Left ventricle myocardium inferior (tissue), 1 donor: Measurements from ENCODE around the gene GINS1. TPM values are rescaled to one million over a fixed set of nuclear protein-coding genes. Genes with fewer than 3 reads are reported as not detected.

Experiments
- DNase-seq: peaks from one replicate; pipeline ENCODE4 v3.0.0-alpha.2; 2020
- H3K27ac ChIP-seq: fragments of 200-600 bp; replicated peaks from 2 replicates; pipeline ENCODE4 v1.8.0; 2021
- H3K27me3 ChIP-seq: fragments of 200-600 bp; 2 replicates; pipeline ENCODE4 v1.8.0; 2021; ENCODE audit warnings: low read depth
- H3K36me3 ChIP-seq: fragments of 200-600 bp; 2 replicates; pipeline ENCODE4 v1.8.0; 2021
- H3K4me1 ChIP-seq: fragments of 200-600 bp; 2 replicates; pipeline ENCODE4 v1.8.0; 2021
- H3K4me3 ChIP-seq: fragments of 200-600 bp; 2 replicates; pipeline ENCODE4 v1.8.0; 2021; ENCODE audit warnings: mild to moderate bottlenecking, moderate library complexity
- H3K9me3 ChIP-seq: fragments of 200-600 bp; replicated peaks from 2 replicates; pipeline ENCODE4 v1.8.0; 2021
- intact Hi-C: fragments of 100-400 bp; cut with micrococcal nuclease; formaldehyde crosslinking; loops from one replicate; pipeline ENCODE4 v1.11.0; 2022
- total RNA-seq: library from RNA; stranded (reverse); fragmentation: NEBNext Ultra II Directional; extraction: Animal tissue kit (Norgen Biotek cat#: 25700); gene quantifications from one replicate; pipeline ENCODE4 v1.2.1, GENCODE V29; 2021
- TF ChIP-seq, protein P1 (sequence below): fragments of 200-600 bp; IDR thresholded peaks from 2 replicates; pipeline ENCODE4 v1.8.0; 2021; ENCODE audit warnings: antibody characterized with exemption, mild to moderate bottlenecking, borderline replicate concordance
- donor health status: DM: no; HTN: yes; CAD: no; lungs with severe emphysema.

GINS1 gene
- total RNA-seq, 1 donor from 2014 or later = 0.41 TPM

DNA sequence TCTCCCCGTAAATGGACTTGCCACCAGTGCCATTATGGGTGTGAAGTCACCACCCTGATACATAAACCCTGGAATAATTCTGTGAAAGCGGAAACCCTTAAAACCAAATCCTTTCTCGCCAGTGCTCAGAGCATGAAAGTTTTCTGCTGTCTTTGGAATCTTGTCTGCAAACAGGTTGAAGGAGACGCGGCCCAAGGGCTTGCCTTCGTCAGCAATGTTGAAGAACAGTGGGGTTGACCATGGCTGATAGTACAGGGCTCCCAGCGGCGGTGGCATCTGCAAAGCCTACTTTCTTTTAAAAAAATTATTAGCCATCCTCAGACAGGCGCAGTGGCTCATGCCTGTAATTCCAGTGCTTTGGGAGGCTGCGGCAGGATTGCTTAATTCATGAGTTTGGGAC lies 38.9 kb upstream of the GINS1 start:
- DNase-seq = no peak
- intact Hi-C loops = no loop called here
- Histone ChIP-seq H3K27ac (no peak overlapping the region), H3K36me3 (no peaks in the 10 kb centered on the region), H3K4me1 (peaks cover 10% of the 10 kb centered on the region), H3K9me3 (no peaks in the 10 kb centered on the region), H3K27me3 (no peaks in the 10 kb centered on the region), H3K4me3 (no peak overlapping the region)
- TF ChIP-seq, protein P1, sequence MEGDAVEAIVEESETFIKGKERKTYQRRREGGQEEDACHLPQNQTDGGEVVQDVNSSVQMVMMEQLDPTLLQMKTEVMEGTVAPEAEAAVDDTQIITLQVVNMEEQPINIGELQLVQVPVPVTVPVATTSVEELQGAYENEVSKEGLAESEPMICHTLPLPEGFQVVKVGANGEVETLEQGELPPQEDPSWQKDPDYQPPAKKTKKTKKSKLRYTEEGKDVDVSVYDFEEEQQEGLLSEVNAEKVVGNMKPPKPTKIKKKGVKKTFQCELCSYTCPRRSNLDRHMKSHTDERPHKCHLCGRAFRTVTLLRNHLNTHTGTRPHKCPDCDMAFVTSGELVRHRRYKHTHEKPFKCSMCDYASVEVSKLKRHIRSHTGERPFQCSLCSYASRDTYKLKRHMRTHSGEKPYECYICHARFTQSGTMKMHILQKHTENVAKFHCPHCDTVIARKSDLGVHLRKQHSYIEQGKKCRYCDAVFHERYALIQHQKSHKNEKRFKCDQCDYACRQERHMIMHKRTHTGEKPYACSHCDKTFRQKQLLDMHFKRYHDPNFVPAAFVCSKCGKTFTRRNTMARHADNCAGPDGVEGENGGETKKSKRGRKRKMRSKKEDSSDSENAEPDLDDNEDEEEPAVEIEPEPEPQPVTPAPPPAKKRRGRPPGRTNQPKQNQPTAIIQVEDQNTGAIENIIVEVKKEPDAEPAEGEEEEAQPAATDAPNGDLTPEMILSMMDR = no peak

DNA sequence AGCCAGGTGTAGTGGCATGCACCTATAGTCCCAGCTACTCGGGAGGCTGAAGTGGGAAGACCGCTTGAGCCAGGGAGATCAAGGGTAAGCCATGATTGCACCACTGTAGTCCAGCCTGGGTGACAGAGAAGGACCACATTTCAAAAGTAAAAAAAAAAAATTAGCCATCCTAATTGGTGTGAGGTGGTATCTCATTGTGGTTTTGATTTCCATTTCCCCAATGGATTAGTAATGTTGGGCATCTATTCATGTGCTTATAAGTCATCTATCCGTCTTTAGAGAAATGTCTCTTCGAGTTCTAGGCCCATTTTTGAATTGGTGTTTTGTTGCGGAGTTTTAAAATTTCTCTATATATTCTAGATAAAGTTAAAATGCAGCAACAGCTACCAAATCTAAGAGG lies 38.5 kb upstream of the GINS1 start:
- no peak for DNase-seq

DNA sequence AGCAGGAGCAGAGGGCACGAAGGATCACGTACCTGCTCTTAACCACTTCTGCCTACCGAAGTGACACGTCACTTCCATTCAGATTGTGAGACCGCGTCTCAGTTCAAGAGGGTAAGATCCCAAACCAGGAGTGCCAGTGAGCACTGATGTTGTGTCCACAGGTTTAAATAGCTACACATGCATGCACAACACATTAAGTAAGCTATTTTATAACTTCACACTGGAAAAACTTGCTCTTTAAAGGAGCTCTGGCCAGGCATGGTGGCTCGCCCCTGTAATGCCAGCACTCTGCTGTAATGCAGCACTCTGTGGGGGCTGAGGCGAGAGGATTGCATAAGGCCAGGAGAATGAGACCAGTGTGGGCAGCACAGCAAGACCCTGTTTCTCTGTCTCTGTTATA lies 37.9 kb upstream of the GINS1 start:
- peaks cover 7% of the 10 kb centered on the region for H3K4me1 ChIP-seq
- H3K27me3 ChIP-seq = no peaks in the 10 kb centered on the region
- no peaks in the 10 kb centered on the region for H3K9me3 ChIP-seq
- no peak overlapping the region for H3K4me3 ChIP-seq
- no peak for DNase-seq
- no peaks in the 10 kb centered on the region for H3K36me3 ChIP-seq
- intact Hi-C loops = no loop called here
- TF ChIP-seq, protein P1 = no peak
- no peak overlapping the region for H3K27ac ChIP-seq

More for the DNA sequence above, 38.5 kb upstream of the GINS1 start:
- intact Hi-C loops = no loop called here
- Histone ChIP-seq H3K27ac (no peak overlapping the region), H3K36me3 (no peaks in the 10 kb centered on the region), H3K27me3 (no peaks in the 10 kb centered on the region), H3K9me3 (no peaks in the 10 kb centered on the region), H3K4me1 (peaks cover 10% of the 10 kb centered on the region), H3K4me3 (no peak overlapping the region)
- TF ChIP-seq, protein P1 = no peak

DNA sequence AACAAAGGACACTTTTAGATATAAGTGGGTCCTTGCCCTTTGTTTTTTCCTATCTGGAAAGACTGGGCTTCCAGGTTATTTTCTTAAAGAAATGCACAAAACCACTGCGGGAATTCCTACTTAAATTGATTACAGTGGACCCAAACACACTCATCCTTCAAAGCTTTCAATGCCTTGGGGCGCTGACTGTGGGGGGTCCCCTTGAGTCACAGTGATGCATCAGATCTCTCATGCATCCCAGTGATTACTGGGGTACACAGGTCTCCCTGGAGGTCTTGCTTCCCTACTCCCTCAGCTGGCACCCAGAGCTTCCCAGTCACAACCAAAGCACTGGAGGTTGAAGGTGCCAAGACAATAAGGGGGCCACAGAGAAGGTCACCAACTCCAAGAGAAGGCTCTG lies 37.5 kb upstream of the GINS1 start:
- no peaks in the 10 kb centered on the region for H3K9me3 ChIP-seq
- no peaks in the 10 kb centered on the region for H3K27me3 ChIP-seq
- peaks cover 2% of the 10 kb centered on the region for H3K4me1 ChIP-seq
- DNase-seq = no peak
- intact Hi-C loops = loop anchor here (10.0 kb wide), 1 partner anchor 55 kb away; no protein-coding TSS in a partner anchor
- no peak overlapping the region for H3K4me3 ChIP-seq
- no peaks in the 10 kb centered on the region for H3K36me3 ChIP-seq
- H3K27ac ChIP-seq = no peak overlapping the region
- TF ChIP-seq, protein P1 = no peak

DNA sequence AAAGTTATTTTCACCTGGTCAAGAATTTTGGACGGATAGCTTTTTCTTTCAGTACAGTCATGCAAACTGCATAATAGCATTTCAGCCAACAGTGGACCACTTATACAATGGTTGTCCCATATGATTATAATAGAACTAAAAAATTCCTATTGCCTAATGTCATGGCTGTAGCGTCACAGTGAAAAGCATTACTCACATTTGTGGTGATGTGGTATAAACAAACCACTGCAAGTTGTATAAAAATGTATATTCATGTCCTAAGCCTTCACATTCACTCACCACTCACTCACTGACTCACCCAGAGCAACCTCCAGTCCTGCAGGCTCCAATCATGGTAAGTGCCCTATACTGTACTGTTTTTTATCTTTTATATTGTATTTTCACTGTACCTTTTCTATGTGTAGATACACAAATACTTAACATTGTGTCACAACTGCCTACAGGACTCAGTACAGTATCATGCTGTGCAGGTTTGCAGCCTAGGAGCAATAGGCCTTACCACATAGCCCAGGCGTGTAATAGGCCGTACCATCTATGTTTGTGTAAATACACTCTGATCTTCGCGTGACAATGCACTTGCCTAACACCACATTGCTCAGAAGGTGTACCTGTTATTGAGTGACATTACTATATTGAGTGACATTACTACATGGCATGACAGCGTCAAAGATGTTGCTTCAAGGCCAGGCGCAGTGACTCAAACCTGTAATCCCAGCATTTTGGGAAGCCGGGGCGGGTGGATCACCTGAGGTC lies 34.7 kb upstream of the GINS1 start:
- Histone ChIP-seq H3K36me3 (no peaks in the 10 kb centered on the region), H3K4me1 (peaks cover 10% of the 10 kb centered on the region), H3K27me3 (no peaks in the 10 kb centered on the region), H3K27ac (no peak overlapping the region), H3K9me3 (no peaks in the 10 kb centered on the region), H3K4me3 (no peak overlapping the region)
- intact Hi-C loops = loop anchor here (10.0 kb wide), 1 partner anchor 58 kb away; no protein-coding TSS in a partner anchor
- TF ChIP-seq, protein P1 = no peak
- no peak for DNase-seq
